Glutamatergic neuron (in vitro differentiated cells): ENCODE data around the gene KLHDC3. TPM values are rescaled to one million over a fixed set of nuclear protein-coding genes. Genes with fewer than 3 reads are reported as not detected.

Experiments used
- DNase-seq: peaks from one replicate; pipeline ENCODE4 v3.0.0; 2022
- H3K27ac Mint-ChIP-seq: one replicate; pipeline ENCODE4 v1.8.0; 2020; ENCODE audit warnings: mild to moderate bottlenecking, mixed read lengths, inconsistent platforms; ENCODE audit not compliant: unreplicated experiment
- H3K27me3 Mint-ChIP-seq: one replicate; pipeline ENCODE4 v1.8.0; 2020; ENCODE audit warnings: mild to moderate bottlenecking, moderate library complexity, mixed read lengths, inconsistent platforms; ENCODE audit not compliant: unreplicated experiment
- H3K36me3 Mint-ChIP-seq: one replicate; pipeline ENCODE4 v1.8.0; 2020; ENCODE audit warnings: mild to moderate bottlenecking, mixed read lengths, inconsistent platforms; ENCODE audit not compliant: unreplicated experiment
- H3K4me1 Mint-ChIP-seq: one replicate; pipeline ENCODE4 v1.8.0; 2020; ENCODE audit warnings: mild to moderate bottlenecking, low read depth, mixed read lengths, inconsistent platforms; ENCODE audit not compliant: unreplicated experiment
- H3K4me3 Mint-ChIP-seq: one replicate; pipeline ENCODE4 v1.8.0; 2020; ENCODE audit warnings: mild to moderate bottlenecking, mixed read lengths, inconsistent platforms; ENCODE audit not compliant: unreplicated experiment
- H3K9me3 Mint-ChIP-seq: one replicate; pipeline ENCODE4 v1.8.0; 2020; ENCODE audit warnings: mild to moderate bottlenecking, moderate library complexity, mixed read lengths, inconsistent platforms; ENCODE audit not compliant: unreplicated experiment
- CTCF ChIP-seq: fragments of 200-600 bp; sonication (generic); IDR thresholded peaks from one replicate; pipeline ENCODE4 v1.5.0; 2021; ENCODE audit not compliant: partially characterized antibody, unreplicated experiment
- total RNA-seq: library from RNA; stranded (reverse); fragmentation: NEBNext Ultra II Directional; extraction: Animal tissue kit (Norgen Biotek cat#: 25700); gene quantifications from one replicate; pipeline ENCODE4 v1.2.1, GENCODE V29; 2021; ENCODE audit not compliant: unreplicated experiment

The KLHDC3 gene
- total RNA-seq, 1 donor from 2014 or later = 119 TPM

- Mint-ChIP-seq H3K4me3 (no peak overlapping the region), H3K27me3 (peaks cover 13% of the 10 kb centered on the region), H3K9me3 (peaks cover 9% of the 10 kb centered on the region), H3K36me3 (no peaks in the 10 kb centered on the region), H3K4me1 (peaks cover 18% of the 10 kb centered on the region), H3K27ac (no peak overlapping the region)
- no peak for DNase-seq
- no peak for TF ChIP-seq CTCF
These were observed 2.8 kb upstream of the KLHDC3 start for GRCh38 chr6:43011207-43011606.

GRCh38 chr6:43012364-43012763 lies 1.7 kb upstream of the KLHDC3 start:
- Mint-ChIP-seq H3K36me3 (no peaks in the 10 kb centered on the region), H3K4me1 (peaks cover 21% of the 10 kb centered on the region), H3K27ac (no peak overlapping the region)

GRCh38 chr6:43013097-43013842 lies 779 bp upstream of the KLHDC3 start:
- Mint-ChIP-seq H3K36me3 (no peaks in the 10 kb centered on the region), H3K4me1 (peaks cover 24% of the 10 kb centered on the region), H3K27me3 (peaks cover 13% of the 10 kb centered on the region), H3K4me3 (peak overlapping the region; percentile 98), H3K27ac (peak overlapping the region; percentile 76), H3K9me3 (peaks cover 10% of the 10 kb centered on the region)
- DNase-seq = no peak
- no peak for TF ChIP-seq CTCF

More at GRCh38 chr6:43012364-43012763, 1.7 kb upstream of the KLHDC3 start:
- DNase-seq = no peak
- Mint-ChIP-seq H3K4me3 (peak overlapping the region; percentile 69), H3K9me3 (peaks cover 9% of the 10 kb centered on the region), H3K27me3 (peaks cover 13% of the 10 kb centered on the region)
- no peak for TF ChIP-seq CTCF

- peaks cover 10% of the 10 kb centered on the region for H3K9me3 Mint-ChIP-seq
- DNase-seq = no peak
- H3K27me3 Mint-ChIP-seq = peaks cover 13% of the 10 kb centered on the region
- H3K27ac Mint-ChIP-seq = peak overlapping the region; percentile 93
- TF ChIP-seq CTCF = no peak
- H3K4me3 Mint-ChIP-seq = peak overlapping the region; percentile 98
- H3K36me3 Mint-ChIP-seq = no peaks in the 10 kb centered on the region
- peaks cover 24% of the 10 kb centered on the region for H3K4me1 Mint-ChIP-seq
These were observed 423 bp downstream of the KLHDC3 start for GRCh38 chr6:43014434-43014909.
